Activated CD8-positive, alpha-beta T cell treated with anti-CD3 and anti-CD28 coated beads, Interleukin-2, amount 10 ng/mL, durations not matched to agents 7 days and 5 days (primary cell): Measurements from ENCODE around the gene PLEKHG4B. TPM values are rescaled to one million over a fixed set of nuclear protein-coding genes. Genes with fewer than 3 reads are reported as not detected.
"Not testable (repeated sequence)": the region's sequence is repeated elsewhere in the genome, so short reads cannot be mapped to it uniquely, and the experiment has no call there.

Source experiments
- ATAC-seq: fragments of 150-1000 bp; cut with Tn5 transposase; one replicate; pipeline ENCODE4 v1.10.0; 2021; ENCODE audit warnings: moderate library complexity
- CTCF ChIA-PET: fragments of 350-600 bp; sonication (Branson Sonifier 250); formaldehyde crosslinking; loops from one replicate; lab custom pipeline; 2021; ENCODE audit warnings: antibody characterized with exemption; lab: Charles Lee
- POLR2A ChIA-PET: fragments of 350-600 bp; sonication (Branson Sonifier 250); formaldehyde crosslinking; loops from one replicate; lab custom pipeline; 2021; ENCODE audit warnings: antibody characterized with exemption; lab: Charles Lee
- DNase-seq: peaks from one replicate; pipeline ENCODE4 v3.0.0-alpha.2; 2020
- H3K27ac Mint-ChIP-seq: one replicate; pipeline ENCODE4 v1.8.0; 2021; ENCODE audit warnings: mild to moderate bottlenecking, mixed read lengths
- H3K27me3 Mint-ChIP-seq: one replicate; pipeline ENCODE4 v1.8.0; 2021; ENCODE audit warnings: low read depth, mixed read lengths
- H3K36me3 Mint-ChIP-seq: one replicate; pipeline ENCODE4 v1.8.0; 2021; ENCODE audit warnings: low read depth, mixed read lengths
- H3K4me1 Mint-ChIP-seq: one replicate; pipeline ENCODE4 v1.8.0; 2021; ENCODE audit warnings: low read depth, mixed read lengths
- H3K4me3 Mint-ChIP-seq: one replicate; pipeline ENCODE4 v1.8.0; 2021; ENCODE audit warnings: mild to moderate bottlenecking, mixed read lengths
- H3K9me3 Mint-ChIP-seq: one replicate; pipeline ENCODE4 v1.8.0; 2022; ENCODE audit warnings: mixed read lengths; ENCODE audit not compliant: insufficient read depth
- total RNA-seq, 2 experiments: library from RNA; stranded (reverse); gene quantifications; one replicate each; pipeline ENCODE4 v1.2.3, GENCODE V29; 2021

PLEKHG4B gene
- total RNA-seq, 2 experiments from 2014 or later: not detected

DNA sequence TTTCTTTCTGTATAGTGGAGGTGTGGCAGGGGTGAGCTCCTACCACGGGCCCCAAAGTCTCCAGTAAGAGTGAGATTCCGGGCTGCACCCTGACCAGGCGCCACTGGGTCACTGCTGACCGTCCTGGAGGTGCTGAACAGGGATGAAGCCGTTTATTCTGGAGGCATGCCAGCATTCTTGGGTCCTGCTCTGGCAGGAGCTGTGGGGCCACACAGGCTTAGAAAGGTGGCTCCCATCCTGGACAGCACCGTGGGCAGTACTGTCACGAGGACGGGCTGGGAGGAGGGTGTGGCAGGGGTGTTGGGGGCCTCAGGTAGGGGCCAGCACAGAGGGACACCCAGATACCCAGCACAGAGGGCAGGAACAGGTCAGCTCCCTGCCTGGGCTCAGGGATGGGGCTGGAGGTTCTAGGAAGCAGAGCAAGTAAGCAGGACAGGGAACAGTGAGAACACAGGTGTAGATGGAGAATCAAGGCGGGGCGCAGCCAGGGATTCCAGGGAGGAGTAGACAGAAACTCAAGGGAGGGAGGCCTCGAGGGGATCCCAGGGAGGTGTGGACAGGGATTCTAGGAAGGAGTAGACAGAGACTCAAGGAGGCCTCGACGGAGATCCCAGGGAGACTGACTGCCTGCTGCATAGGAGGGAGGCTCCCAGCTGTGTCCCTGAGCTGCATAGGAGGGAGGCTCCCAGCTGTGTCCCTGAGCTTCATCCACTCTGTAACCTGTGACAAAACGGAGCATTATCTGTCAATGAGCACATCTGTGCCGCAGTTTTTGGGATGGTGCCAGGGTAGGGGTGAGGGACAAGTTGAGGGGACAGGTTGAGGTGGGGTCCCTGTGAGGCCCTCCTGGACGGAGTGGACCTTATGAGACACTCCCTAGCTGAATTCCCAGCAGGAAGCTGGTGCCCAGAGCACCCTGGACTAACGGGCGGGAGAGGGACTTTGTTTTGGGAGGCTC is 1.1 kb upstream of the PLEKHG4B start:
- CTCF ChIA-PET: no interaction called here
- peaks cover 3% of the 10 kb centered on the region for H3K4me1 Mint-ChIP-seq
- H3K27me3 Mint-ChIP-seq: peaks cover 49% of the 10 kb centered on the region

DNA sequence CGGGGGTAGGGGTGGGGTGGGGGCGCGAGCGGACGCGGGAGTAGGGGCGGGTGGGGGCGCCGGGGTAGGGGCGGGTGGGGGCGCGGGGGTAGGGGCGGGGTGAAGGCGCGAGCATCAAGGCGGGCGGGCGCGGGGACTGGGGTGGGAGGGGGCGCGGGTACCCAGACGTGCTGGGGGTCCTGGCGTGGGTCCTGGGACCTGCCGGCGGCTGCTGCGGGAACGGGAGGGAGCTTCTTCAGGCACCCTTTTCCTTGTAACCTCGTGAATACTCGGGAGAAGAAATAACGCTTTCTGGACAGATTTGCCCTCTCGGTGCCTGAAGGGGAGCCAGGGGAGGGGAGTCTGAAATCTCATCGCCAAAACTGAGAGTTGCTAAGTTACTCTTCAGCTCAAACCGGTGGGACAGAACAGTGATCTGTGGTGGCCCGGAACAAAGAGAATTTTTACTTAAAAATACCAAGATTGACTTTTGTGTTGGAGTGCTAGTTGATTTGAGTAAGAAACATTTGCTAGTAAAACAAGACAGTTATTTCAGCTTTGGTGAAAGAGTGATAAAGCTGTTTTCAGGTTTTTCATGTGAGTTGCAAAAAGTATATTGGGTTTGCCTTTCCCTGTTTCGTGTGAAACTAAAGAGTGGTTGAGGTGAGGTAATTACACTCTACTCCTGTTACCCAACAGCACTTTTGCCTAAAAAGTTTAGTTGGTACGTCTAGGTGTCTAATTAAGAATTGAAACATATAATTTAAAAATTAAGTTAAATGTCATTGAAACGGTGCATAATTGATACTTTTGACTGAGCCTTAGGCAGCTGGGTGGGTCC is 643 bp downstream of the PLEKHG4B start:
- CTCF ChIA-PET: no interaction called here
- Mint-ChIP-seq H3K27me3 (peaks cover 45% of the 10 kb centered on the region), H3K4me1 (peaks cover 3% of the 10 kb centered on the region), H3K36me3 (no peaks in the 10 kb centered on the region), H3K9me3 (no peaks in the 10 kb centered on the region), H3K27ac (no peak overlapping the region), H3K4me3 (no peak overlapping the region)
- no peak for DNase-seq
- POLR2A ChIA-PET: interaction anchor here (0.6 to 0.8 kb wide), 2 partner anchors 12 to 56 kb away, joined by 3 to 5 read pairs; no protein-coding TSS in a partner anchor
- no peak for ATAC-seq

More for the DNA sequence above, 1.1 kb upstream of the PLEKHG4B start:
- no peak overlapping the region for H3K4me3 Mint-ChIP-seq
- no peak for ATAC-seq
- no peak overlapping the region for H3K27ac Mint-ChIP-seq
- H3K9me3 Mint-ChIP-seq: no peaks in the 10 kb centered on the region
- POLR2A ChIA-PET: no interaction called here
- H3K36me3 Mint-ChIP-seq: no peaks in the 10 kb centered on the region
- DNase-seq: no peak

DNA sequence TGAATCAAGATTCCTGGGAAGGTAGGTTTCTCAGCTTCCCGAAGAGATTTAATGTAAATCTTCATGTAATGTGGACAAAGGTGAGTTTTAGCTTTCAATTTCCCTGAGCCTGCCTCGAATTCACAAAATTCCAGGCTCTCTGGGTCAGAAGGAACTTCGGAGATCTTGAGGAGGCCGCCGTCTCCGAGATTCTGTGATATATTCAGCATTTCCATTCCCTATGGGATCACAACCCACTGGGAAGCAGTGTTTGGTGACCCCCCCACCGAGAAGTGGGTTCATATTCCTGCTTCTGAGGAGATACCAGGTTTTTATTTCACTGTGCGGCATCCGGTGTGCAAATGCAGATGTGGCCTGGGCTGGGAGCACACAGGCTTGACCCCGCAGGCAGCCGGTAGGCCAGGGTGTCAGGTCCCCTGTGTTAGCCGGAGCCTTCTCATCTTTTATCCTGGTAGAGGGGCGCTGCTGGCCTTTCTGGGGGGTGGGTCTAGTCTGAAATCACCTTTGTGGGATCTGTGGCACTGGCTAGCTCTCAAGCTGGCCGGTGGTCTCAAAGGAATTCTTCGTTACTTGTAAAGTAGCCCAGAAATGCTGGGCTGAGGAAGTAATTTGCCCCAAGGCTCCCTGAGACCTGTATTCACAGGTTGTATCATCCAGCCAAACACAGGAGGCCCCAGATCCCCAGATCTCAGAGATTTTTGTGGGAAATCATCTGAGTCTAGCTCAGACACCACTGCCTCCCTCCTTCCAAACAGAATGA is 1.4 kb downstream of the PLEKHG4B start:
- Mint-ChIP-seq H3K4me3 (no peak overlapping the region), H3K9me3 (no peaks in the 10 kb centered on the region), H3K27ac (no peak overlapping the region), H3K27me3 (peaks cover 40% of the 10 kb centered on the region), H3K4me1 (peaks cover 3% of the 10 kb centered on the region), H3K36me3 (no peaks in the 10 kb centered on the region)
- CTCF ChIA-PET: no interaction called here
- DNase-seq: no peak
- POLR2A ChIA-PET: no interaction called here
- no peak for ATAC-seq

DNA sequence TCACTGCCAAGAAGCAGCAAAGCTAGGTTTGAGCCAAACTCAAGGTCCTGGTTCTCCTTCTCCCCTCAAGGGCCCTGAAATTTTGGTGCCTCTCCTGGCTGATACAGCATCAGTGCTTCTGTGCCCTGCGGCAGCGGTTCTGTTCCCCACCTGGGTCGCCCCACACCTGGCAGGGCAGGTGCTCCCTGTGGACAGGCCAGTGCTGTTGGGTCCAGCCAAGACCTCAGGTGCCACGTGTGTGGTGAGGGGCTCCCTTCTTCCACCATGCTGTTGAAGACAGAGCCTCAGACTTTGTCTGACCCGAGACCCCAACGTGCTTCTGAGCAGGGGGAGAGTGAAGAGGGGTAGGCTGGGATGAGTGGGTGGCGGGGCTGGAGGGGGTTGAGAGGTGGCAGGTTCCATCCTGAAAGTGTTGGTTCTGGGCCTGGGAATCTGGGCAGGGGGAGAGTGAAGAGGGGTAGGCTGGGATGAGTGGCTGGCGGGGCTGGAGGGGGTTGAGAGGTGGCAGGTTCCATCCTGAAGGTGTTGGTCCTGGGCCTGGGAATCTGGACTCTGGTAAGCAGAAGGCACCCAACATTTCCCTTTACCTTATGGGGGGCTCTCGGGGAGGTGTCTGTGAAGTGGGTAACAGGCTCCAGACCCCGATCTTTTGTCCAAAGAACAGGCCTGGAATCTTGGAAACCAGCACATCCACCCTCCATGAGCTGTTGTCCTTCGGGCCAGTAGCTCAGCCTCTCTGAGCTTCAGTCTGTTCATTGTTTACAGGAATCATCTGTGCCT is 2.3 kb downstream of the PLEKHG4B start:
- CTCF ChIA-PET: no interaction called here

DNA sequence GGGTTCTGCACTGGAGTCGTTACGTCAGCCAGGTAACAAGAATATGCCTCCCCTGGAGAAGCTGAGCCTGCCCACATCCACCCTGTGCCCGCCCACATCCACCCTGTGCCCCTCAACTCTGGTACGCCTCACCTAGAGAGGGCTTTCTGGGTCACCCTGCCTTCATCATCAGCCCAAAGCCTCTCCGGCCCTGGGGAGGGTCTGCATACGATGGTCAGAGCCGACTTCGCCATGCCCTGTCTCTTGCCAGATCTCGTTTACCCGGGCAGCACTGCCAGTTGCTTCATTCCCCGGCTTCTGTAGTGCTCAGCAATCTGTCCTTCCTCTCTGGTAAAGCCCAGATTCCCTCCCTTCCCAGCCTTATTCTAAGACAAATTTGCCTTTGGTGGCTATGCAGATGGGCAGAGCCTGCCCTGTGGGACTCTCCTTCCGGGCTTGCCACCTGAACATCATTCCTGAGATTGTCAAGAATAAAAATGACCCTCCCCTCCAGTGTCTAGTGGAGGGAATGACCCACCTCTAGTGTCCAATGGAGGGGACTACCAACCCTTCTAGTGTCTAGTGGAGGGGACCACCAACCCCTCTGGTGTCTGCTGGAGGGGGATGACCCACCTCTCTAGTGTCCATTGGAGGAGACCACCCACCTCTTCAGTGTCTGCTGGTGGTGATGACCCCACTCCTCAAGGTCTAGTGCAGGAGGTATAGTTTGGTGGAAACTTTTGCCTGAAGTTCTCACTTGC is 3.4 kb downstream of the PLEKHG4B start:
- Mint-ChIP-seq H3K4me3 (no peak overlapping the region), H3K4me1 (peaks cover 3% of the 10 kb centered on the region), H3K27ac (no peak overlapping the region), H3K36me3 (no peaks in the 10 kb centered on the region), H3K27me3 (peaks cover 33% of the 10 kb centered on the region), H3K9me3 (no peaks in the 10 kb centered on the region)
- ChIA-PET POLR2A (no interaction called here), CTCF (no interaction called here)
- no peak for DNase-seq
- no peak for ATAC-seq

More for the DNA sequence above, 2.3 kb downstream of the PLEKHG4B start:
- no peaks in the 10 kb centered on the region for H3K36me3 Mint-ChIP-seq
- DNase-seq (no peak), ATAC-seq (no peak)
- peaks cover 3% of the 10 kb centered on the region for H3K4me1 Mint-ChIP-seq
- POLR2A ChIA-PET: no interaction called here
- peaks cover 32% of the 10 kb centered on the region for H3K27me3 Mint-ChIP-seq
- H3K4me3 Mint-ChIP-seq: no peak overlapping the region
- no peaks in the 10 kb centered on the region for H3K9me3 Mint-ChIP-seq
- H3K27ac Mint-ChIP-seq: no peak overlapping the region

DNA sequence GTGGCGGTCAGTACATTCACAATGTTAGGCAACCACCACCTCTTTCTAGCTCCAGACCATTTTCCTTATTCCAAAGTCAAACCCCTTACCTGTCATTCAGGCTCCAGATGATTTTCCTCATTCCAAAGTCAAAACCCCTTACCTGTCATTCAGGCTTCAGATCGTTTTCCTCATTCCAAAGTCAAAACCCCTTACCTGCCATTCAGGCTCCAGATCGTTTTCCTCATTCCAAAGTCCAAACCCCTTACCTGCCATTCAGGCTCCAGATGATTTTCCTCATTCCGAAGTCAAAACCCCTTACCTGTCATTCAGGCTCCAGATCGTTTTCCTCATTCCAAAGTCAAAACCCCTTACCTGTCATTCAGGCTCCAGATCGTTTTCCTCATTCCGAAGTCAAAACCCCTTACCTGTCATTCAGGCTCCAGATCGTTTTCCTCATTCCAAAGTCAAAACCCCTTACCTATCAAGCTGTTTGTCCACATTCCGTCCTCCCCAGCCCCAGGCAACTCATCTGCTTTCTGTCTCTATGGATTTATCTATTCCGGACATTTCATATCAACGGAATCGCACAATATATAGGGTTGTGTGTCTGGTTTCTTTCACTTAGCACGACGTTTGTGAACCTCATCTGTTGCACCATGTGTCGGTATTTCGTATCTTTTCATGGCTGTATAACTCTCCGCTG is 5.2 kb downstream of the PLEKHG4B start:
- ChIA-PET CTCF (interaction anchor here (1.3 kb wide), 1 partner anchor 10 kb away, joined by 4 read pairs; no protein-coding TSS in a partner anchor), POLR2A (no interaction called here)
- H3K27me3 Mint-ChIP-seq: peaks cover 22% of the 10 kb centered on the region
- no peaks in the 10 kb centered on the region for H3K4me1 Mint-ChIP-seq
- H3K36me3 Mint-ChIP-seq: no peaks in the 10 kb centered on the region
- no peak overlapping the region for H3K4me3 Mint-ChIP-seq
- no peaks in the 10 kb centered on the region for H3K9me3 Mint-ChIP-seq
- H3K27ac Mint-ChIP-seq: no peak overlapping the region
- ATAC-seq (no peak), DNase-seq (no peak)

DNA sequence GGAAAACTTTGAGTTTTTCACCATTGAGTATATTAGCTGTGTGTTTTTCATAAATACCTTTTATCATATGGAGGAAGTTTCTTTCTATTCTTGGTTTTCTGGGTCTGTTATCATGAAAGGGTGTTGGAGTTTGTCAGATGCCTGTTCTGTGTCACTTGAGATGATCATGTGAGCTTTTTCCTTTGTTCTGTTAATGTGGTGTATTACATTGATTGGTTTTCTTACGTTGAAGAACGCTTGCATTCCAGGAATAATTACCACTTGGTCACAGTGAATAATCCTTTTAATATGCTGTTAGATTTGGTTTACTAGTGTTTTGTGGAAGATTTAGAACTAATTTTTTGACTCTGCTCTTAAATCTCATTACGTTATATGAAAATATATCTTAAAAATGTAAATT is 7.8 kb downstream of the PLEKHG4B start:
- ATAC-seq (no peak), DNase-seq (no peak)
- ChIA-PET POLR2A (no interaction called here), CTCF (no interaction called here)
- H3K36me3 Mint-ChIP-seq: no peaks in the 10 kb centered on the region
- H3K4me3 Mint-ChIP-seq: no peak overlapping the region
- no peaks in the 10 kb centered on the region for H3K4me1 Mint-ChIP-seq
- H3K27ac Mint-ChIP-seq: no peak overlapping the region
- H3K9me3 Mint-ChIP-seq: no peaks in the 10 kb centered on the region
- H3K27me3 Mint-ChIP-seq: peaks cover 14% of the 10 kb centered on the region

DNA sequence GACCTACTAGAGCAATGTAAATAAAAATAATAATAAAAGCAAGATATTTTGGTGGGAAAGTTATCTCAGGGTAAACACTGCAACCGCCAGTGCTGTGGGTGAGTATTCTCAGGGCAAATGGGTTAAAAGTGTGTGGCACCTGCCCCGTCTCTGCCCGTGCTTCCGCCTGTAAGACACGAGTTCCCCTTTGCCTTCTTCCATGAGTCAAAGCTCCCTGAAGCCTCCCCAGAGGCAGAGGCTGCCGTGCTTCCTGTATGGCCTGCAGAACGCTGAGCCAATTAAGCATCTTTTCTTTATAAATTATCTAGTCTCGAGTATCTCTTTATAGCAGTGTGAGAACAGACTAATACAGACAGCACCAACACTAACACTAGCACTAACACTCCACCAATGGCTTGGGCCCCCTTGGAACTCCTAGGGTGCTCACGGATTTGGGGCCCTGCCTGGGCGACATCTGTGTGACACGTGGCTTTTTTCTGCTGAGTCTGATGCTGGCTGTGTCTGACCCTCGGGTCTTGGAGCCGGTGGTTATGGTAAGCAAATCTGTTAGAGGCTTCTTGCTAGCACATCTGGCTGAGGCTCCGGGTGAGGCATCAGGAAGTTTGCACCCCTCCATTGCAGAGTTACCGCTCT is 10.6 kb downstream of the PLEKHG4B start:
- no peak overlapping the region for H3K4me3 Mint-ChIP-seq
- no peaks in the 10 kb centered on the region for H3K4me1 Mint-ChIP-seq
- ChIA-PET CTCF (no interaction called here), POLR2A (no interaction called here)
- no peaks in the 10 kb centered on the region for H3K9me3 Mint-ChIP-seq
- no peak for ATAC-seq
- no peak for DNase-seq
- no peak overlapping the region for H3K27ac Mint-ChIP-seq
- H3K36me3 Mint-ChIP-seq: no peaks in the 10 kb centered on the region
- peaks cover 9% of the 10 kb centered on the region for H3K27me3 Mint-ChIP-seq

DNA sequence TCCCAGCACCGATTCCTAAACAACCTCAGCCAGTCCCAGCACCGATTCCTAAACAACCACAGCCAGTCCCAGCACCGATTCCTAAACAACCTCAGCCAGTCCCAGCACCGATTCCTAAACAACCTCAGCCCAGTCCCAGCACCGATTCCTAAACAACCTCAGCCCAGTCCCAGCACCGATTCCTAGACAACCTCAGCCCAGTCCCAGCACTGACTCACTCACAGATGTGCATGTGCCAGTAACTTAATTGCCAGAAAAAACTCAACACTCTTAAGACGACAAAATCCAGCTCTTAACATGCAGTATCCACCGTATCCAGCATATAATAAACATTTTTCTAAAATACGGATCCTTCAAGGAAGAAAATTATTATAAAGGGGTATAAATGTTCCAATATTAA is 12.1 kb downstream of the PLEKHG4B start:
- H3K4me3 Mint-ChIP-seq, ATAC-seq, H3K27me3 Mint-ChIP-seq, H3K27ac Mint-ChIP-seq, H3K4me1 Mint-ChIP-seq, CTCF ChIA-PET, H3K9me3 Mint-ChIP-seq, DNase-seq, H3K36me3 Mint-ChIP-seq: not testable (repeated sequence)
- POLR2A ChIA-PET: interaction anchor here (1.0 kb wide), 1 partner anchor 12 kb away, joined by 3 read pairs; the partner anchor contains the start of gene PLEKHG4B
